GM12891 (cell line): ENCODE results near the gene UBAP1.
A peak's percentile ranks its signal among the peaks of the same experiment; 100 is the strongest.
"Not testable (repeated sequence)": the region's sequence is repeated elsewhere in the genome, so short reads cannot be mapped to it uniquely, and the experiment has no call there.

ENCODE experiments used
- DNase-seq: peaks from one replicate; pipeline ENCODE4 v3.0.0; 2011; ENCODE audit warnings: low spot score; ENCODE audit not compliant: insufficient read length
- FAIRE-seq: peaks from 2 replicates; lab custom pipeline; 2011; peaks lifted over from hg19 to GRCh38; lab: Jason Lieb, UNC
- PAX5 ChIP-seq: IDR thresholded peaks from 2 replicates; pipeline ENCODE4 v1.6.1; 2011; ENCODE audit warnings: low read length, moderate library complexity, mild to moderate bottlenecking; ENCODE audit not compliant: insufficient read depth, severe bottlenecking
- POLR2A ChIP-seq: IDR thresholded peaks from 2 replicates; pipeline ENCODE4 v1.6.1; 2011; ENCODE audit warnings: low read depth, low read length, control low read depth
- POLR2AphosphoS5 ChIP-seq: IDR thresholded peaks from 2 replicates; pipeline ENCODE4 v1.6.1; 2011; ENCODE audit warnings: low read depth, low read length, control low read depth
- POU2F2 ChIP-seq: IDR thresholded peaks from 2 replicates; pipeline ENCODE4 v1.6.1; 2011; ENCODE audit warnings: low read depth, mild to moderate bottlenecking, control low read depth, low read length, moderate library complexity
- SPI1 ChIP-seq: IDR thresholded peaks from 2 replicates; pipeline ENCODE4 v1.6.1; 2011; ENCODE audit warnings: low read depth, low read length, control low read depth
- TAF1 ChIP-seq: IDR thresholded peaks from 2 replicates; pipeline ENCODE4 v1.6.1; 2011; ENCODE audit warnings: low read depth, low read length, control low read depth

UBAP1 gene

DNA sequence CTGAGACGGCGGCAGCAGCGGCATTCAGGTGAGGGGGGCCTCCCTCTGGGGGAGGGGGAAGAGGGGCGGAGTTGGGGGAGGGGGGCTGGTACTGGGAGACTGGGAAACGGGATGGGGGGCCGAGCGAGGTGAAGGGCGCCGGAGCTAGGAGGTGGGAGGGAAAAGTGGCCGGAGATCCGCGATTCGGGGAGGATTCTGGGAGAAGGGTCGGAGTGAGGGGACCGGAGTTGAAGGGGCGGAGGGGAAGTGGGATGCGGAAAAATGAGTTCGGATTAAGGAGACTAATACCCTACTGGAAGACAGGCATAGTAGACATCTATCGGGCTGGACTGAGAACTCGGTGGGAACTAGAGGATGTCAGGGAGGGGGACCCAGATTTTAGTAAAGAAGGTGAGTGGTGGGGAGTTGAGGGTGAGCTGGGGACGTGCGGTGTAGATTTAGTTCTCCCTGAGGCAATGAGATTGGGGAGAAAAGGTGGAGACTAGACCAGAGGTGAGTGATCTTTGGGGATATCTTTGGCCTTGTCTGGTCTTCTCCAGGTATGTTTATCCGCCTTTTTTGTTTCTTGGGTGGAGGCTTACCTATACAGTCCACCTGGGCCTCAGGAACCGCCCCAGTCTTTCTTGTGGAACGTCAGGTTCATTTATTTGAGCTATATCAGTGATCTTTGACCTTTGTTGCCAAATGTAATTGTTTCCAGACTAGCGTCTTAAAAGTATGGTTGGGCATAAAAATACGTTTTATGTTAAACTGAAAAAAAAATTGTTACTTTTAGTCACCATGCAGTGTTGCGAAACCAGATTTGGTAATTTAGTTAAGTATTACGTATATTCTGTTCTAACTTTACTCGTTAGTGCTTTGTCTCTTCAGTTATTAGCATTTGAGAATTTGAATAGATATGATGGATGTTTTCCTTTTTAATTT lies 632 bp downstream of the UBAP1 start:
- DNase-seq (peak; percentile 28), FAIRE-seq (no peak)
- TF ChIP-seq SPI1 (peak; percentile 58; the same call in 1 of the 2 replicates), POU2F2 (no peak)

DNA sequence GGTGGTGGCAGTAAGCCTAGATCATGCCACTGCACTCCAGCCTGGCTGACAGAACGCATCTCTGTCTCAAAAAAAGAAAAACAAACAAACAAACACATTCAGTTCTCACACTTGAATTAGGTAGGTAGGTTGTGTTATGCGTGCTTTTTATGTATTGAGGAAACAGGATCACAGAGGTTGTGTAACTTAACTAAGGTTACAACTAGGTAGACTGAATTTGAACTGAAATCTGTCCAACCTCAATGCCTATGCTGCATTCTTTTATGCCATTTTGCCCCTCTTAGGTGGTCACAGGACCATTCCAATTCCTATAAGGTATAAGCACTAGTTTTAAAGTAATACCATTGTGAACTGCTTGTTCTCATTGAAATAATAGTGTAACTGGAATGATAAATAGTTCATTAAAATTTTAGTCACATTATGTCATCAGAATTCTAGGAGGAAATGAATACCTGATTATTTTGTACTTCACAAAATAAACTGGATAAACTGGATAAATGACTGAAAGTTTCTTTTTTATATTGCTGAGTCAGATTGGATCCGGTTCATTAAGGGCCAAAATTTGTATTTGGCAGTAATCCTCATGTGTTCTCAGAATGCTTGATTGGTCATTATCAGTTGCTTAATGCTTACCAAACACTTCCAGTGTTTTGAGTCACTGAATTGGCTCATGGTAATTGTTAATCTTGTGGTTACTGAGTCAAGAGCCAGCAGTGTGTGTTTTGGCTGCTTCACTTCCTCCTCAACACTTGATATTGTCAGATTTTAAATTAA lies 7.1 kb downstream of the UBAP1 start:
- DNase-seq (peak; percentile 25), FAIRE-seq (peak; percentile 75)
- no peak for TF ChIP-seq TAF1
- no peak for TF ChIP-seq PAX5
- TF ChIP-seq SPI1: peak; percentile 71

DNA sequence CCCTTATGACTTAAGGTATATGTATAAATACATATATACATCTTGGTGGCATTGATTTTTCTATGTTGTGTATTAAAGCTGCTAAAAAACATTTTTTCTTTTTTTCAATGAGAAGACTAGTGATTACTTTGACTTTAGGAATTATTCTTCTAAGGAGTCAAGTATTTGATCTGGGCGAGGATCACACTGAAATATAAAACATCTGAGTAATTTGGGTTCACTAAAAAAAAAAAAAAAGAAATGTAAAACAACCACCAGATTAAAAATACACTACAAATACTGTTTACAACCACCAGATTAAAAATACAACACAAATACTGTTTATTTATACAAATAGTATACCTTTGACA lies 9.0 kb downstream of the UBAP1 start:
- DNase-seq (no peak), FAIRE-seq (no peak)
- TF ChIP-seq SPI1 (no peak), TAF1 (no peak), POLR2AphosphoS5 (no peak), POLR2A (no peak), PAX5 (no peak), POU2F2 (no peak)

DNA sequence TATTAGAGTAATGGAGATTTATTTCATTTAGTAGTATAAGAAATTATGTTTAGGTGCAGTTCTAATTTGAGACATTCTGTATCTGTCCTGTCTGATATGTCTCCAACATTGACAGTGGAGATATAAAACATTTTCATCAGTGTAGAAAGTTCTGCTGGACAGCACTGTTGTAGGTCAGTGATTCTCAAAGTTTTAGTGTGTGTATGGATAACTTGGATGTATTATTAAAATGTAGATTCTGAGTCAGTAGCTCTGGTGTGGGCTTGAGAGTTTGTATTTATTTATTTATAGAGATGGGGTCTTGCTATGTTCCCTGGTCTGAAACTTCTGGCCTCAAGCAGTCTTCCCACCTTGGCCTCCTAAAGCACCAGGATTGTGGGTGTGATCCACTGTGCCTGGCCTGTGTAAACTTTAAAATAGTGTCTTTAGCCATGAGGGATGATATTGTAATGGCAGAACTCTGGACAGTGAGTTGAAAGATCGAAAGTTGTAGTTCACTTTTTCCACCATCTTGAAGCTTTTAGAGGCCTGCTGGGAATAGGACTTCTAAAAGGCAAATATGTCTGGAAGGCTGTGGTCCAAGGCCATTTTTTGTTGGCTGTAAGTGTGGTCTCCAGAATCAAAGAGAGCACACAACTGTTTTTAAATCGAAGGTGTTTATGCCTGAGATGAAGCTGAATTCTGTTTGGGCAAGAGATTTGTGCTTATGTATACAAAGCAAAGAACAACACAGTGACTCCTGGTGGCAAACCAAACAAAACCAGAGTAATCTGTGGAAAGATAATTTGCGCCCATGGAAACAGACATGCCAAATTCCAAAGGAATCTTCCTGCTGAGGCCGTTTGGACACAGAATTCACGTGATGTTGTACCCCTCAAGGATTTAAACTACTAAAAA lies 12.4 kb downstream of the UBAP1 start:
- TF ChIP-seq POLR2AphosphoS5 (no peak), POLR2A (no peak), POU2F2 (no peak), TAF1 (no peak), PAX5 (no peak), SPI1 (no peak)
- no peak for DNase-seq
- peak; percentile 20 for FAIRE-seq

DNA sequence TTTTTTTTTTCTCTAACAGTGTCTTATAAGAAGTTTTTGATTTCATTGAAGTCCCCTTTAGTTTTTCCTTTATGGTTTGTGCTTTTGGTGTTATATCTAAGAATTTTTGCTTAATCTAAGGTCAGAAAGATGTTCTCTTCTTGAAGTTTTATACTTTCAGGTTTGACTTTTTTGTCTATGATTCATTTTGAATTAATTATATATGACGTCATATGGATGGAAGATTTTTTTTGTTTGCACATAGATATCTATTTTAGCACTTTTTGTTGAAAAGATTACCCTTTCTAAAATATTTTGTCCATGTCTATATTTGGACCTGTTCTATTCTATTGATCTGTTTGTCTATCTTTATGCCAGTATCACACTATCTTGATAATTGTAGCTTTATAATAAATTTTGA lies 16.3 kb downstream of the UBAP1 start:
- TF ChIP-seq TAF1 (no peak), PAX5 (no peak), SPI1 (no peak), POLR2AphosphoS5 (no peak), POU2F2 (no peak), POLR2A (no peak)
- FAIRE-seq (no peak), DNase-seq (no peak)

DNA sequence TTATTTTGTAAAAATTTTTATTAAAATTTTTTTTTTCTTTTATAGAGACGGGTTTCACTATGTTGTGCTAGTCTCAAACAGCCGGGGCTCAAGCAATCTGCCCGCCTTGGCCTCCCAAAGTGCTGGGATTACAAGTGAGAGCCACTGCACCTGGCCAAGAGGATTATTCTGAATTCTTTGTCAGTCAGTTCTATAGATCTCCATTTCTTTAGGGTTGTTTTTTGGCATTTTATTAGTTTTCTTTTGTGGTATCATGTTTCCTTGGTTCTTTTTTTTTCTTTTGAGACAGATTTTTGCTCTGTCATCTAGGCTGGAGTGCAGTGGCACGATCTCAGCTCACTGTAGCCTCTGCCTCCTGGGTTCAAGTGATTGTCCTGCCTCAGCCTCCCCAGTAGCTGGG lies 18.4 kb downstream of the UBAP1 start:
- not testable (repeated sequence) for FAIRE-seq, DNase-seq

DNA sequence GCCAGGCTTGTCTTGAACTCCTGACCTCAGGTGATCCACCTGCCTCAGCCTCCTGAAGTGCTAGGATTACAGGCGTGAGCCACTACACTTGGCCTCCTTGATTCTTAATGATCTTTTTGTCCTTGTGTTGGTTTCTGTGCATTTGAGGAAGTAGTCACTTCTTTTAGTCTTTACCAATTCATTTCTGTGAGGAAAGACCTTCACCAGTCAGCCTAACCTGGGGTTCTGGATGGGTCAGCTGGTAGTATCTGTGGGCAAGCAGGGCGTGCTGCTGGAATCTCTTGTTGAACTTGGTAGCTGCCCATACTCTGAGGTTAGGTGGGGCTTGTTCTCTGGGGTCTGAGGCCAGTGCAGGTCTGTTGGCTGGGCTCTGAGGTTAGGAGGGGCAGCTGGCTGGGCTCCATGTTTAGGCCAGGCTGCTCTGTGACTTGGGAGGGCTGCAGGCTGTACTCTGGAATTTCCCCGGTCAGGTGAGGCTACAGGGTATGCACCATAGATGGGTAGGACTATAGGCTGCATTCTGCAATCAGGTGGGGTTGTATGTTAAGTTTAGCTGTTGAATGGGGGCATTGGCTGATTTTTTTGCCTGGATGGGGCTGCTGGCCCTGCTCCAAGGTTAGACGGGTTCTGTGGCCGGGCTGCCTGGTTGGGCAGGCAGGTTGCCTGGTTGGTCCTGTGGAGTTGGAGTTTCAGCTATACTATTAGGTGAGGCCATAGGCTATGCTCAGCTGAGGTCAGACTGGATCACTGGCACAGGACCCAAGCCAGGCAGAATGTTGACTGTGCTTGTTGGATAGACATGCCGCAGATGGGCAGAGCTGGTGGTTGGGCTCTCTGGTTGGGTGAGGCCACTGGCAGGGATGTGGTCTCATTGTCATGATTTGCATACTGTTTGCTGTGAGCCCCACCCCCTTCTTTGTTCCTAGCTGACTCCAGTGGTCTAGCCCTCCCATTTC lies 19.2 kb downstream of the UBAP1 start:
- FAIRE-seq: no peak
- TF ChIP-seq PAX5 (no peak), TAF1 (no peak), POU2F2 (no peak), POLR2A (no peak), SPI1 (no peak), POLR2AphosphoS5 (no peak)
- DNase-seq: no peak

DNA sequence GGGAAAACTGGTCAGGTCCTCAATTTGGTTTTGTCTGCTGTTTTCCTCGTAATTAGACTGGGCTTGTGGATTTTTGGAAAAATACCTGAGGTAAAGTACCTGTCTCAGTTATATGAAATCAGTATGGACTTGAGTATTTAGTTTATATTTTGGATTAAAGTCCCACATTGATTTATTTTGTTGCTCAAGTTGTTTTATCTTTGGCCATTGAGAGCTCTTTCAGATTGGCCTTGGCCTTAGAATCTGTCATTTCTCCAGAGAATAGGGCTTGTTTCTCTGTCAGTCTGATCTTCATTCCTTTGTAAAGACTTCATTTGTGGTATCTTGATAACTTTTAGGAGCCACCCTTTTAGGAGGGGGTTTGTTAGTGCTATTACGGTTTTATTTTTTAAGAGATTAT lies 21.2 kb downstream of the UBAP1 start:
- TF ChIP-seq POU2F2 (no peak), PAX5 (no peak), POLR2AphosphoS5 (no peak), POLR2A (no peak), SPI1 (no peak), TAF1 (no peak)
- DNase-seq (no peak), FAIRE-seq (no peak)

DNA sequence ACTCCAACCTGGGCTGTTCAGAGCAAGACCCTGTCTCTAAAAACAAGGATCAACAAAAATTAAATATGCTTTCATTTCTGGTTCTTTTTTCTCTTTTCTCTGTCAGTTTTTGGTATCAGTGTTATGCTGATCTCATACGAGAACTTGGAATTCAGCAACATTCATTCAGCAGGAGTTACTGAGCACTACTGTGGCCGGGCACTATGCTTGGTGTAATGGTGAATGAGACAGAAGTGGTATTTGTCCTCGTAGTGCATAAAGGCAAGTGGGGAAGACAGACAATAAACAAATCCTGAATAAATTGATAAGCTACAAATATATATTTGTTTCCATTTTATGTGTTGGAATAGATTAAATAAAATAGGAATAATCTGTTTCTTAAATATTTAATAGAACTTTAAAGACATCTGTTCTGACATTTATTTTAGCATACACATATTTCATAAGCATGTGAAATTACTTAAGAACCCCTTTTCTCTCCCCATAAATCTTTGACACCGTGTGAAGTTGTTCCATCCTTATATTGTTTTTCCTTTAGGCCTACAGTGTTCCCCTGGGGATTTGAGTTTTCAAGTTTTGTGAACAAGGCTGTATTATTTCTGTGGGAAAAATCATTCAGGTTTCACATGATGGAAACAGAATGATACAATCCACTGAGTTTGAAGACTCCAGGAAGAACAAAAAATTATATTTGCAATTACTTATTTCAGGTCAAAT lies 24.6 kb downstream of the UBAP1 start:
- FAIRE-seq (no peak), DNase-seq (no peak)
- TF ChIP-seq TAF1: no peak
- no peak for TF ChIP-seq PAX5
- TF ChIP-seq SPI1: no peak
- TF ChIP-seq POLR2AphosphoS5: no peak
- no peak for TF ChIP-seq POU2F2
- TF ChIP-seq POLR2A: no peak
